Osteocyte (in vitro differentiated cells): ENCODE data around the gene SYCE3. TPM values are rescaled to one million over a fixed set of nuclear protein-coding genes. Genes with fewer than 3 reads are reported as not detected.

Experiments used
- DNase-seq: peaks from one replicate; pipeline ENCODE4 v3.0.0; 2021; ENCODE audit warnings: mixed read lengths; ENCODE audit not compliant: unreplicated experiment; ENCODE audit errors: extremely low spot score
- H3K27ac Mint-ChIP-seq: one replicate; pipeline ENCODE4 v1.8.0; 2021; ENCODE audit warnings: mild to moderate bottlenecking, mixed read lengths; ENCODE audit not compliant: unreplicated experiment
- H3K27me3 Mint-ChIP-seq: one replicate; pipeline ENCODE4 v1.8.0; 2021; ENCODE audit warnings: mixed read lengths; ENCODE audit not compliant: unreplicated experiment
- H3K36me3 Mint-ChIP-seq: one replicate; pipeline ENCODE4 v1.8.0; 2021; ENCODE audit warnings: mixed read lengths; ENCODE audit not compliant: unreplicated experiment
- H3K4me1 Mint-ChIP-seq: one replicate; pipeline ENCODE4 v1.8.0; 2021; ENCODE audit warnings: mixed read lengths; ENCODE audit not compliant: unreplicated experiment
- H3K4me3 Mint-ChIP-seq: one replicate; pipeline ENCODE4 v1.8.0; 2021; ENCODE audit warnings: mild to moderate bottlenecking, moderate library complexity, mixed read lengths; ENCODE audit not compliant: unreplicated experiment
- H3K9me3 Mint-ChIP-seq: one replicate; pipeline ENCODE4 v1.8.0; 2021; ENCODE audit warnings: mixed read lengths; ENCODE audit not compliant: unreplicated experiment
- CTCF ChIP-seq: fragments of 200-600 bp; sonication (generic); IDR thresholded peaks from 2 replicates; pipeline ENCODE4 v1.5.0; 2021; ENCODE audit warnings: antibody characterized with exemption, mild to moderate bottlenecking, moderate library complexity
- total RNA-seq: library from RNA; stranded (reverse); gene quantifications from 2 replicates; pipeline ENCODE4 v1.2.1, GENCODE V29; 2021

Gene SYCE3
- total RNA-seq, 1 donor from 2014 or later: not detected

- H3K4me3 Mint-ChIP-seq: no peak overlapping the region
- H3K36me3 Mint-ChIP-seq: no peaks in the 10 kb centered on the region
- no peak for TF ChIP-seq CTCF
- DNase-seq: no peak
- peaks cover 6% of the 10 kb centered on the region for H3K4me1 Mint-ChIP-seq
- H3K9me3 Mint-ChIP-seq: no peaks in the 10 kb centered on the region
- H3K27ac Mint-ChIP-seq: no peak overlapping the region
- peaks cover 4% of the 10 kb centered on the region for H3K27me3 Mint-ChIP-seq
These were observed 43.6 kb upstream of the SYCE3 start for GRCh38 chr22:50606165-50606945.

- Mint-ChIP-seq H3K27me3 (peaks cover 4% of the 10 kb centered on the region), H3K4me3 (no peak overlapping the region), H3K4me1 (peaks cover 6% of the 10 kb centered on the region), H3K27ac (no peak overlapping the region), H3K36me3 (no peaks in the 10 kb centered on the region), H3K9me3 (no peaks in the 10 kb centered on the region)
- DNase-seq: peak; percentile 82
- no peak for TF ChIP-seq CTCF
These were observed 42.9 kb upstream of the SYCE3 start for GRCh38 chr22:50605613-50606074.

- no peak overlapping the region for H3K27ac Mint-ChIP-seq
- H3K4me3 Mint-ChIP-seq: no peak overlapping the region
- TF ChIP-seq CTCF: no peak
- DNase-seq: peak; percentile 83
- no peaks in the 10 kb centered on the region for H3K36me3 Mint-ChIP-seq
- peaks cover 7% of the 10 kb centered on the region for H3K4me1 Mint-ChIP-seq
- no peaks in the 10 kb centered on the region for H3K9me3 Mint-ChIP-seq
- peaks cover 4% of the 10 kb centered on the region for H3K27me3 Mint-ChIP-seq
These were observed 42.4 kb upstream of the SYCE3 start for GRCh38 chr22:50605002-50605612.

GRCh38 chr22:50604256-50605001 is 41.7 kb upstream of the SYCE3 start:
- TF ChIP-seq CTCF: no peak
- peaks cover 8% of the 10 kb centered on the region for H3K27me3 Mint-ChIP-seq
- DNase-seq: no peak
- no peak overlapping the region for H3K27ac Mint-ChIP-seq
- peaks cover 11% of the 10 kb centered on the region for H3K4me1 Mint-ChIP-seq
- no peak overlapping the region for H3K4me3 Mint-ChIP-seq
- H3K36me3 Mint-ChIP-seq: no peaks in the 10 kb centered on the region
- no peaks in the 10 kb centered on the region for H3K9me3 Mint-ChIP-seq
